OCI-LY7 (cell line): ENCODE measurements around the gene KSR1.

Experiments used
- CTCF ChIP-seq: fragments of 200-600 bp; sonication (generic); conservative IDR thresholded peaks from 2 replicates; pipeline ENCODE4 v1.5.1; 2014; ENCODE audit warnings: mild to moderate bottlenecking, antibody characterized with exemption, low read length, moderate library complexity, mixed read lengths
- EZH2phosphoT487 ChIP-seq: fragments of 200-600 bp; sonication (generic); IDR thresholded peaks from 2 replicates; pipeline ENCODE4 v1.6.1; 2018; ENCODE audit warnings: low read depth, borderline replicate concordance, mild to moderate bottlenecking, mixed run types, antibody characterized with exemption, low read length, moderate library complexity, mixed read lengths

GRCh38 chr17:27535975-27536374 lies 79.7 kb downstream of the KSR1 start:
- no peak for TF ChIP-seq CTCF
- TF ChIP-seq EZH2phosphoT487 = no peak
